Mammary epithelial cell (primary cell): ENCODE results near the gene PRR16.

Experiments
- CTCF ChIP-seq, 2 donors: IDR thresholded peaks in 1 of 2; conservative IDR thresholded peaks in 1 of 2; 2 replicates each; pipeline ENCODE4 v1.5.1; 2011 to 2012; ENCODE audit warnings: inconsistent platforms in 2 of 2, low read length in 2 of 2, mild to moderate bottlenecking in 2 of 2, control low read depth in 1 of 2, low read depth in 1 of 2; ENCODE audit not compliant: insufficient read depth in 1 of 2; ENCODE audit errors: extremely low read depth in 1 of 2
- EZH2 ChIP-seq: IDR thresholded peaks from 2 replicates; pipeline ENCODE4 v1.6.1; 2012; ENCODE audit warnings: low read length, inconsistent platforms, borderline replicate concordance

GRCh38 chr5:120610145-120610544, 146.0 kb downstream of the PRR16 start:
- no peak for TF ChIP-seq CTCF (conservative IDR thresholded peaks at IDR 0.05 in 1 of 2, IDR thresholded peaks at IDR 0.05 in 1 of 2; ENCODE audit: extremely low read depth in 1 of 2, insufficient read depth in 1 of 2, low read depth in 1 of 2, low read length in 2 of 2)
- no peak for TF ChIP-seq EZH2
